Bronchial epithelial cell (primary cell): ENCODE results near the gene SOX13. TPM values are rescaled to one million over a fixed set of nuclear protein-coding genes. Genes with fewer than 3 reads are reported as not detected.
A peak's percentile ranks its signal among the peaks of the same experiment; 100 is the strongest.
"Not testable (repeated sequence)": the region's sequence is repeated elsewhere in the genome, so short reads cannot be mapped to it uniquely, and the experiment has no call there.

Experiments
- DNase-seq: peaks from one replicate; pipeline ENCODE4 v3.0.0-alpha.2; 2010; ENCODE audit warnings: low read depth
- FAIRE-seq: peaks from 2 replicates; lab custom pipeline; 2011; peaks lifted over from hg19 to GRCh38; lab: Jason Lieb, UNC
- H3K27me3 ChIP-seq: 2 replicates; pipeline ENCODE4 v1.5.1; 2011; ENCODE audit warnings: low read length; ENCODE audit not compliant: control insufficient read depth, insufficient read depth
- H3K36me3 ChIP-seq: 2 replicates; pipeline ENCODE4 v1.5.1; 2011; ENCODE audit warnings: low read length; ENCODE audit not compliant: control insufficient read depth, insufficient read depth
- H3K4me3 ChIP-seq: 2 replicates; pipeline ENCODE4 v1.5.1; 2011; ENCODE audit warnings: mild to moderate bottlenecking, low read depth, low read length, control low read depth
- CTCF ChIP-seq: IDR thresholded peaks from 2 replicates; pipeline ENCODE4 v1.5.1; 2011; ENCODE audit warnings: mild to moderate bottlenecking, moderate library complexity, low read length, control low read depth, inconsistent platforms; ENCODE audit not compliant: insufficient read depth, severe bottlenecking
- total RNA-seq: library from RNA; depleted of rRNA; stranded (reverse); fragments of >200 nt; gene quantifications from 2 replicates; pipeline ENCODE4 v1.2.1, GENCODE V29; 2014

The SOX13 gene
- total RNA-seq, 1 donor from 2014 or later = 3.2 TPM

DNA sequence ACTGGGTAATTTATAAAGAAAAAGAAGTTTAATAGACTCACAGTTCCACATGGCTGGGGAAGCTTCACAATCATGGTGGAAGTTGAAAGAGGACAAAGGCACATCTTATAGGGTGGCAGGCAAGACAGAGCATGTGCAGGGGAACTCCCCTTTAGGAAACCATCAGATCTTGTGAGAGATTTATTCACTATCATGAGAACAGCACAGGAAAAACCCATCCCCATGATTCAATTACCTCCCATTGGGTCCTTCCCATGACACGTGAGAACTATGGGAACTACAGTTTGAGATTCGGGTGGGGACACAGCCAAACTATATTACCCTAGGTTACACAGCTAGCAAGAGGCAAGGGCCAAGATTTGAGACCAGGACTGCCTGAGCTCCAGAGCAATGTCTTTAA is 30.4 kb upstream of the SOX13 start:
- FAIRE-seq = no peak
- Histone ChIP-seq H3K36me3 (no peaks in the 10 kb centered on the region), H3K27me3 (no peaks in the 10 kb centered on the region), H3K4me3 (no peak overlapping the region)
- DNase-seq = peak; percentile 4
- TF ChIP-seq CTCF = no peak

GRCh38 chr1:204043680-204044079 is 29.2 kb upstream of the SOX13 start:
- FAIRE-seq = no peak
- no peaks in the 10 kb centered on the region for H3K36me3 ChIP-seq
- TF ChIP-seq CTCF = no peak
- DNase-seq = no peak
- no peak overlapping the region for H3K4me3 ChIP-seq
- H3K27me3 ChIP-seq = no peaks in the 10 kb centered on the region

DNA sequence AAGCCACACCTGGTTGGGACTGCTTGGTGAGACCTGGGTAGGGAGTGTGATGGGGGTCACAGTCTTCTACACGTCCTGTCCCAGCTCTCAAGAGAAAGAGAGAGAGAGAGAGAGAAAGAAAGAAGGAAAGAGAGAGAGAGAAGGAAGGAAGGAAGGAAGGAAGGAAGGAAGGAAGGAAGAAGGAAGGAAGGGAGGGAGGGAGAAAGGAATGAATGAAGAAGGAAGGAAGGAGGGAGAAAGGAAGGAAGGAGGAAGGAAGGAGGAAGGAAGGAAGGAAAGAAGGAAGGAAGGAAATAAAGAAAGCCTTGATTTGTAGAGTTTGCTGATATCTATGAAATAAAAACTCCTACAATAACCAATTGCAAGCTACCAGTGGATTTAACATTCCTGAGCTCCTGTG is 28.5 kb upstream of the SOX13 start:
- H3K27me3 ChIP-seq = no peaks in the 10 kb centered on the region
- FAIRE-seq (no peak), DNase-seq (no peak)
- H3K36me3 ChIP-seq = no peaks in the 10 kb centered on the region
- H3K4me3 ChIP-seq = no peak overlapping the region
- no peak for TF ChIP-seq CTCF

GRCh38 chr1:204045430-204045829 is 27.5 kb upstream of the SOX13 start:
- FAIRE-seq (no peak), DNase-seq (no peak)
- no peak for TF ChIP-seq CTCF
- H3K4me3 ChIP-seq = no peak overlapping the region
- H3K27me3 ChIP-seq = no peaks in the 10 kb centered on the region
- H3K36me3 ChIP-seq = no peaks in the 10 kb centered on the region

DNA sequence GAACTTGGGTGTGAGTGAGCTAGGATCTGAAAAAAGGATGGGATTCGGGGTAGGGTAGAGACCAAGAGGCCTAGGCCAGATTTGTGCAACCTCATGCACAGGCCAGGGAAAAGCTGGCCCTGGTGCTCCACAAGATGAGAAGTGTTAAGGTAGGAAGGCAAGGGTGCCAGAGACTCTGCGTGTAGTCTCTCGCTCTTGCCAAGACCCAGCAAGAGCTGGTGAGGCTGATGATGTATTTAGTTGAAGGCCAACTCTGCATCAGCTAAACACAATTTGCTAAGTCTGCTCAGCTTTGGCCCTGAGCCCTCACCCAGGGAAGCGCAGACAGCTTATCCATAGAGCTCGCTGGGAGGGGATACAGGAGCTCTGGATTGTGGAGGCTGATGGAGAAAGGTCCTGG is 26.6 kb upstream of the SOX13 start:
- TF ChIP-seq CTCF = no peak
- Histone ChIP-seq H3K27me3 (no peaks in the 10 kb centered on the region), H3K36me3 (no peaks in the 10 kb centered on the region), H3K4me3 (no peak overlapping the region)
- no peak for FAIRE-seq
- DNase-seq = no peak

DNA sequence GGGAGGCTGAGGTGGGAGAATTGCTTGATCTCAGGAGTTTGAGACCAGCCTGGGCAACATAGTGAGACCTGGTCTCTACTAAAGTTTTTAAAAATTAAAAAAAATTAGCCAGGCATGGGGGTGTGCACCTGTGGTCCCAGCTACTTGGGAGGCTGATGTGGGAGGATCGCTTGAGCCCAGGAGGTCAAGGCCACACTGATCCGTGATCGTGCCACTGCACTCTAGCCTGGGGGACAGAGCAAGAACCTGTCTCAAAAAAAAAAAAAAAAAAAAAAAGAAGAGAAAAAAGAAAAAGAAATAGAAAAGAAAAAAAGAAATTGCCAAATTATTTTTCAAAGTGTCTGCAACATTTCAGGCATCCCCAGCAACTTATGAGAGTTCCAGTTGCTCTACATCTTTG is 24.1 kb upstream of the SOX13 start:
- not testable (repeated sequence) for H3K27me3 ChIP-seq, H3K4me3 ChIP-seq, DNase-seq, H3K36me3 ChIP-seq, FAIRE-seq

GRCh38 chr1:204051258-204051657 is 21.7 kb upstream of the SOX13 start:
- FAIRE-seq (no peak), DNase-seq (no peak)
- Histone ChIP-seq H3K4me3 (no peak overlapping the region), H3K27me3 (no peaks in the 10 kb centered on the region), H3K36me3 (no peaks in the 10 kb centered on the region)
- TF ChIP-seq CTCF = no peak
